ENCODE data around the gene LTBP4.

LTBP4 gene

GRCh38 chr19:40597329-40597838 is 3.8 kb upstream of the LTBP4 start:
- no peak for TF ChIP-seq CTCF (IDR thresholded peaks at IDR 0.05; ENCODE audit: insufficient read depth, low read depth, low read length, missing control alignments)
- no peak for DNase-seq (ENCODE audit: low read depth)
- H3K4me3 ChIP-seq (ENCODE audit: low read length) = no peak overlapping the region

- H3K4me3 ChIP-seq (ENCODE audit: low read length) = no peak overlapping the region
- TF ChIP-seq CTCF (IDR thresholded peaks at IDR 0.05; ENCODE audit: insufficient read depth, low read depth, low read length, missing control alignments) = peak; percentile 98
- DNase-seq (ENCODE audit: low read depth) = peak; percentile 88
Measured at GRCh38 chr19:40598121-40598917, 2.9 kb upstream of the LTBP4 start.

- no peak for TF ChIP-seq CTCF (IDR thresholded peaks at IDR 0.05; ENCODE audit: insufficient read depth, low read depth, low read length, missing control alignments)
- no peak for DNase-seq (ENCODE audit: low read depth)
- no peak overlapping the region for H3K4me3 ChIP-seq (ENCODE audit: low read length)
Measured at GRCh38 chr19:40598918-40599307, 2.3 kb upstream of the LTBP4 start.

GRCh38 chr19:40599331-40599901 is 1.8 kb upstream of the LTBP4 start:
- peak; percentile 40 for DNase-seq (ENCODE audit: low read depth)

GRCh38 chr19:40599902-40600569 is 1.1 kb upstream of the LTBP4 start:
- DNase-seq (ENCODE audit: low read depth) = no peak
- no peak overlapping the region for H3K4me3 ChIP-seq (ENCODE audit: low read length)
- no peak for TF ChIP-seq CTCF (IDR thresholded peaks at IDR 0.05; ENCODE audit: insufficient read depth, low read depth, low read length, missing control alignments)

More at GRCh38 chr19:40599331-40599901, 1.8 kb upstream of the LTBP4 start:
- TF ChIP-seq CTCF (IDR thresholded peaks at IDR 0.05; ENCODE audit: insufficient read depth, low read depth, low read length, missing control alignments) = no peak
- H3K4me3 ChIP-seq (ENCODE audit: low read length) = no peak overlapping the region

GRCh38 chr19:40600570-40601133 is 517 bp upstream of the LTBP4 start:
- no peak for TF ChIP-seq CTCF (IDR thresholded peaks at IDR 0.05; ENCODE audit: insufficient read depth, low read depth, low read length, missing control alignments)
- DNase-seq (ENCODE audit: low read depth) = no peak
- no peak overlapping the region for H3K4me3 ChIP-seq (ENCODE audit: low read length)

All from epithelial cell of esophagus (primary cell).